ENCODE results near the gene ZGLP1.

ZGLP1 gene

DNA sequence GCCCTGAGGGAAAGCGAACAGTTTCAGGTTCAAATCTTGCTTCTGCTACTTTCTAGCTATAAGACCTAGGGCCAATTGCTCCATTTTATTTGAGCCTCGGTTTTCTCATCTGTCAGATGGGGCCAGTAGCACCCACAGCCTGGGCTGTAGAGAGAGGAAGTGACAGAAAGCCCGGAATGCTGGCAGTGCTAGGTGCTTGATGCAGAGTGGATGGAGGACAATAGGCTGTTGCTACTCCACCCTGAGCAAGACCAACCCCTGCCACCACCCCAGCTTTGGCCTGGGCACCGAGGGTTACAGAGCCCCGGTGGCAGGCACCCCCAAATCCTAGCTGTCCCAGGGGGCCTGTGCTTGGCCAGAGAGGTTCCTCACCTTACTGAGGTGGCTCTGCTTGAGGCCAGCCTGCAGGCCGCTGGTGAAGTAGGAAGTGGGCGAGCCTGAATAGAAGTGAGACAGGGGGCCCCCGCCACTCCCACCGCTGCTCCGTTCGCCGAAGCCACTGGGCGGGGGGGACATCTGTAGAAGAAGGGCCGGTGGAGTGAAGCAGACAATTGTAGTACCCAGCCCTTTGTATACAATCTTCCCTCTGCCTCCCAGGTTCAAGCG lies 8.3 kb upstream of the ZGLP1 start:
- TF ChIP-seq, protein P1, sequence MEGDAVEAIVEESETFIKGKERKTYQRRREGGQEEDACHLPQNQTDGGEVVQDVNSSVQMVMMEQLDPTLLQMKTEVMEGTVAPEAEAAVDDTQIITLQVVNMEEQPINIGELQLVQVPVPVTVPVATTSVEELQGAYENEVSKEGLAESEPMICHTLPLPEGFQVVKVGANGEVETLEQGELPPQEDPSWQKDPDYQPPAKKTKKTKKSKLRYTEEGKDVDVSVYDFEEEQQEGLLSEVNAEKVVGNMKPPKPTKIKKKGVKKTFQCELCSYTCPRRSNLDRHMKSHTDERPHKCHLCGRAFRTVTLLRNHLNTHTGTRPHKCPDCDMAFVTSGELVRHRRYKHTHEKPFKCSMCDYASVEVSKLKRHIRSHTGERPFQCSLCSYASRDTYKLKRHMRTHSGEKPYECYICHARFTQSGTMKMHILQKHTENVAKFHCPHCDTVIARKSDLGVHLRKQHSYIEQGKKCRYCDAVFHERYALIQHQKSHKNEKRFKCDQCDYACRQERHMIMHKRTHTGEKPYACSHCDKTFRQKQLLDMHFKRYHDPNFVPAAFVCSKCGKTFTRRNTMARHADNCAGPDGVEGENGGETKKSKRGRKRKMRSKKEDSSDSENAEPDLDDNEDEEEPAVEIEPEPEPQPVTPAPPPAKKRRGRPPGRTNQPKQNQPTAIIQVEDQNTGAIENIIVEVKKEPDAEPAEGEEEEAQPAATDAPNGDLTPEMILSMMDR (IDR thresholded peaks at IDR 0.05; ENCODE audit: low read depth, low read length): no peak
- no peak overlapping the region for H3K4me3 ChIP-seq (replicated peaks in 1 of 2; ENCODE audit: low read depth in 2 of 2, low read length in 2 of 2)
- no peak for DNase-seq (ENCODE audit: low read depth in 2 of 2)

- TF ChIP-seq, protein P1 (IDR thresholded peaks at IDR 0.05; ENCODE audit: low read depth, low read length): no peak
- no peak for DNase-seq (ENCODE audit: low read depth in 2 of 2)
- no peak overlapping the region for H3K4me3 ChIP-seq (replicated peaks in 1 of 2; ENCODE audit: low read depth in 2 of 2, low read length in 2 of 2)
Observed at GRCh38 chr19:10317045-10317856, 7.6 kb upstream of the ZGLP1 start.

GRCh38 chr19:10316229-10317044 lies 6.8 kb upstream of the ZGLP1 start:
- no peak overlapping the region for H3K4me3 ChIP-seq (replicated peaks in 1 of 2; ENCODE audit: low read depth in 2 of 2, low read length in 2 of 2)
- no peak for DNase-seq (ENCODE audit: low read depth in 2 of 2)
- TF ChIP-seq, protein P1 (IDR thresholded peaks at IDR 0.05; ENCODE audit: low read depth, low read length): no peak

- peak; percentile 81 to 84 for DNase-seq (ENCODE audit: low read depth in 2 of 2)
- peak within 1 kb of the TSS; percentile 61 to 69 for H3K4me3 ChIP-seq (replicated peaks in 1 of 2; ENCODE audit: low read depth in 2 of 2, low read length in 2 of 2)
- TF ChIP-seq, protein P1 (IDR thresholded peaks at IDR 0.05; ENCODE audit: low read depth, low read length): no peak
Observed at GRCh38 chr19:10315335-10316214, 6.0 kb upstream of the ZGLP1 start, which contains the start of gene FDX2. Gene FDX2 (minus strand): TSS chr19:10316015. CDS start chr19:10315996, 19 bp downstream.

GRCh38 chr19:10306327-10306726 lies 3.3 kb downstream of the ZGLP1 start:
- DNase-seq (ENCODE audit: low read depth in 2 of 2): no peak
- H3K4me3 ChIP-seq (replicated peaks in 1 of 2; ENCODE audit: low read depth in 2 of 2, low read length in 2 of 2): no peak overlapping the region
- TF ChIP-seq, protein P1 (IDR thresholded peaks at IDR 0.05; ENCODE audit: low read depth, low read length): no peak
